Measurements from ENCODE around the gene TWF1. TPM values are rescaled to one million over a fixed set of nuclear protein-coding genes. Genes with fewer than 3 reads are reported as not detected.

The TWF1 gene
- total RNA-seq, 5 donors from 2014 or later (not counting 1 experiment from before 2014, with no cell fraction given), result 23.4 to 53.3 (median 29.4) TPM

GRCh38 chr12:43832463-43833168 lies 26.5 kb upstream of the TWF1 start:
- no peaks in the 10 kb centered on the region for H3K9me3 ChIP-seq
- no peaks in the 10 kb centered on the region for H3K9me3 Mint-ChIP-seq
- H3K27me3 Mint-ChIP-seq, result no peaks in the 10 kb centered on the region
- DNase-seq (peak in 1 of 35 experiments; percentile 44), ATAC-seq (replicated peaks in 1 of 4) (peak in 2 of 4 experiments; percentile 18 to 28)
- H3K4me1 Mint-ChIP-seq, result peaks cover 38 to 48% (median 44%) of the 10 kb centered on the region in 3 donors
- CTCF ChIA-PET, result interaction anchor here in 1 of 2 donors (0.6 to 1.5 kb wide), 5 partner anchors 16 to 1041 kb away, joined by 3 to 5 read pairs (median 3); partner anchors contain the start of genes IRAK4 and PUS7L
- no CpG with 5 or more reads among the region's 4 CpGs for WGBS (ENCODE audit: insufficient coverage)
- no peak overlapping the region for H3K4me3 ChIP-seq (ENCODE audit: control insufficient read depth in 1 of 2, extremely low read depth in 1 of 2, low read length in 1 of 2)
- H3K4me1 ChIP-seq (ENCODE audit: control insufficient read depth in 1 of 2, extremely low read depth in 1 of 2, insufficient read depth in 2 of 2, low read length in 2 of 2), result peaks cover 10 to 22% of the 10 kb centered on the region in 2 experiments
- peak overlapping the region; percentile 12 to 34 for H3K27ac Mint-ChIP-seq
- H3K4me3 Mint-ChIP-seq, result peak overlapping the region in 1 of 3 donors; percentile 25
- H3K36me3 ChIP-seq (ENCODE audit: control insufficient read depth in 2 of 2, extremely low read depth in 1 of 2, insufficient read depth in 1 of 2, low read length in 1 of 2), result no peaks in the 10 kb centered on the region
- no peak overlapping the region for H3K27ac ChIP-seq (ENCODE audit: low read length)
- H3K36me3 Mint-ChIP-seq, result no peaks in the 10 kb centered on the region
- POLR2A ChIA-PET, result interaction anchor here in 1 of 2 donors (0.7 to 1.0 kb wide), 2 partner anchors 8 to 26 kb away, joined by 3 to 7 read pairs; partner anchors contain the start of gene TWF1
- no peaks in the 10 kb centered on the region for H3K27me3 ChIP-seq (replicated peaks in 1 of 2; ENCODE audit: control insufficient read depth in 2 of 2, extremely low read depth in 1 of 2, insufficient read depth in 2 of 2, low read length in 1 of 2)

- Mint-ChIP-seq H3K36me3 (no peaks in the 10 kb centered on the region), H3K4me3 (no peak overlapping the region), H3K27ac (no peak overlapping the region), H3K9me3 (no peaks in the 10 kb centered on the region), H3K27me3 (peaks cover 0 to 2% of the 10 kb centered on the region in 2 donors), H3K4me1 (peaks cover 11 to 13% (median 11%) of the 10 kb centered on the region in 3 donors)
- no peak for ATAC-seq (replicated peaks in 1 of 4)
- Histone ChIP-seq H3K9me3 (no peaks in the 10 kb centered on the region), H3K4me3 (ENCODE audit: control insufficient read depth in 1 of 2, extremely low read depth in 1 of 2, low read length in 1 of 2) (no peak overlapping the region), H3K27me3 (replicated peaks in 1 of 2; ENCODE audit: control insufficient read depth in 2 of 2, extremely low read depth in 1 of 2, insufficient read depth in 2 of 2, low read length in 1 of 2) (no peaks in the 10 kb centered on the region), H3K27ac (ENCODE audit: low read length) (no peak overlapping the region), H3K36me3 (ENCODE audit: control insufficient read depth in 2 of 2, extremely low read depth in 1 of 2, insufficient read depth in 1 of 2, low read length in 1 of 2) (no peaks in the 10 kb centered on the region), H3K4me1 (ENCODE audit: control insufficient read depth in 1 of 2, extremely low read depth in 1 of 2, insufficient read depth in 2 of 2, low read length in 2 of 2) (peaks cover under 1 to 8% of the 10 kb centered on the region in 2 experiments)
- DNase-seq, result no peak
- CTCF ChIA-PET, result no interaction called here
- POLR2A ChIA-PET, result no interaction called here
- 83% methylated on average over 1 of the region's 1 CpG for WGBS (ENCODE audit: insufficient coverage)
Observed at GRCh38 chr12:43827093-43827492, 21.0 kb upstream of the TWF1 start.

GRCh38 chr12:43826681-43827080 lies 20.6 kb upstream of the TWF1 start:
- H3K9me3 Mint-ChIP-seq, result no peaks in the 10 kb centered on the region
- H3K27ac Mint-ChIP-seq, result no peak overlapping the region
- no peak overlapping the region for H3K27ac ChIP-seq (ENCODE audit: low read length)
- no peaks in the 10 kb centered on the region for H3K27me3 ChIP-seq (replicated peaks in 1 of 2; ENCODE audit: control insufficient read depth in 2 of 2, extremely low read depth in 1 of 2, insufficient read depth in 2 of 2, low read length in 1 of 2)
- no CpG with 5 or more reads among the region's 3 CpGs for WGBS (ENCODE audit: insufficient coverage)
- no peak overlapping the region for H3K4me3 ChIP-seq (ENCODE audit: control insufficient read depth in 1 of 2, extremely low read depth in 1 of 2, low read length in 1 of 2)
- H3K4me3 Mint-ChIP-seq, result no peak overlapping the region
- peaks cover 0 to 2% of the 10 kb centered on the region in 2 donors for H3K27me3 Mint-ChIP-seq
- H3K36me3 Mint-ChIP-seq, result no peaks in the 10 kb centered on the region
- no peak for DNase-seq
- H3K9me3 ChIP-seq, result no peaks in the 10 kb centered on the region
- ChIA-PET CTCF (no interaction called here), POLR2A (interaction anchor here in 1 of 2 donors (0.7 kb wide), 1 partner anchor 80 kb away, joined by 3 read pairs; no protein-coding TSS in a partner anchor)
- peaks cover 7 to 9% (median 7%) of the 10 kb centered on the region in 3 donors for H3K4me1 Mint-ChIP-seq
- H3K4me1 ChIP-seq (ENCODE audit: control insufficient read depth in 1 of 2, extremely low read depth in 1 of 2, insufficient read depth in 2 of 2, low read length in 2 of 2), result peaks cover 0 to 4% of the 10 kb centered on the region in 2 experiments
- no peaks in the 10 kb centered on the region for H3K36me3 ChIP-seq (ENCODE audit: control insufficient read depth in 2 of 2, extremely low read depth in 1 of 2, insufficient read depth in 1 of 2, low read length in 1 of 2)
- no peak for ATAC-seq (replicated peaks in 1 of 4)

- H3K4me1 Mint-ChIP-seq, result peaks cover 0 to 2% (median 0%) of the 10 kb centered on the region in 3 donors
- WGBS (ENCODE audit: insufficient coverage), result 95% methylated on average over 5 of the region's 8 CpGs
- no peaks in the 10 kb centered on the region for H3K27me3 ChIP-seq (replicated peaks in 1 of 2; ENCODE audit: control insufficient read depth in 2 of 2, extremely low read depth in 1 of 2, insufficient read depth in 2 of 2, low read length in 1 of 2)
- ChIA-PET POLR2A (interaction anchor here (0.5 kb wide), 2 partner anchors 9 to 42 kb away, joined by 3 read pairs; no protein-coding TSS in a partner anchor), CTCF (no interaction called here)
- H3K9me3 ChIP-seq, result no peaks in the 10 kb centered on the region
- H3K27ac ChIP-seq (ENCODE audit: low read length), result no peak overlapping the region
- H3K27ac Mint-ChIP-seq, result no peak overlapping the region
- H3K4me1 ChIP-seq (ENCODE audit: control insufficient read depth in 1 of 2, extremely low read depth in 1 of 2, insufficient read depth in 2 of 2, low read length in 2 of 2), result no peaks in the 10 kb centered on the region
- no peak overlapping the region for H3K4me3 Mint-ChIP-seq
- H3K9me3 Mint-ChIP-seq, result no peaks in the 10 kb centered on the region
- H3K27me3 Mint-ChIP-seq, result peaks cover 0 to 2% of the 10 kb centered on the region in 2 donors
- no peak overlapping the region for H3K4me3 ChIP-seq (ENCODE audit: control insufficient read depth in 1 of 2, extremely low read depth in 1 of 2, low read length in 1 of 2)
- no peaks in the 10 kb centered on the region for H3K36me3 Mint-ChIP-seq
- H3K36me3 ChIP-seq (ENCODE audit: control insufficient read depth in 2 of 2, extremely low read depth in 1 of 2, insufficient read depth in 1 of 2, low read length in 1 of 2), result no peaks in the 10 kb centered on the region
- ATAC-seq (replicated peaks in 1 of 4), result no peak
- DNase-seq, result no peak
Observed at GRCh38 chr12:43824207-43824775, 18.2 kb upstream of the TWF1 start.

- DNase-seq (no peak), ATAC-seq (replicated peaks in 1 of 4) (no peak)
- H3K27me3 Mint-ChIP-seq, result no peaks in the 10 kb centered on the region
- Histone ChIP-seq H3K36me3 (ENCODE audit: control insufficient read depth in 2 of 2, extremely low read depth in 1 of 2, insufficient read depth in 1 of 2, low read length in 1 of 2) (no peaks in the 10 kb centered on the region), H3K9me3 (no peaks in the 10 kb centered on the region), H3K4me1 (ENCODE audit: control insufficient read depth in 1 of 2, extremely low read depth in 1 of 2, insufficient read depth in 2 of 2, low read length in 2 of 2) (no peaks in the 10 kb centered on the region), H3K27ac (ENCODE audit: low read length) (no peak overlapping the region), H3K4me3 (ENCODE audit: control insufficient read depth in 1 of 2, extremely low read depth in 1 of 2, low read length in 1 of 2) (no peak overlapping the region), H3K27me3 (replicated peaks in 1 of 2; ENCODE audit: control insufficient read depth in 2 of 2, extremely low read depth in 1 of 2, insufficient read depth in 2 of 2, low read length in 1 of 2) (no peaks in the 10 kb centered on the region)
- H3K27ac Mint-ChIP-seq, result no peak overlapping the region
- ChIA-PET CTCF (interaction anchor here (0.6 to 0.8 kb wide), 3 partner anchors 17 to 371 kb away, joined by 3 read pairs; no protein-coding TSS in a partner anchor), POLR2A (interaction anchor here in 1 of 2 donors (1.0 kb wide), 1 partner anchor 31 kb away, joined by 3 read pairs; no protein-coding TSS in a partner anchor)
- WGBS (ENCODE audit: insufficient coverage), result 56% methylated on average over 2 of the region's 3 CpGs
- H3K4me3 Mint-ChIP-seq, result no peak overlapping the region
- H3K4me1 Mint-ChIP-seq, result peaks cover 3 to 31% (median 12%) of the 10 kb centered on the region in 3 donors
- H3K36me3 Mint-ChIP-seq, result no peaks in the 10 kb centered on the region
- H3K9me3 Mint-ChIP-seq, result no peaks in the 10 kb centered on the region
Observed at GRCh38 chr12:43816168-43816567, 10.1 kb upstream of the TWF1 start.

GRCh38 chr12:43815416-43815815 lies 9.3 kb upstream of the TWF1 start:
- POLR2A ChIA-PET, result interaction anchor here in 1 of 2 donors (1.0 kb wide), 1 partner anchor 30 kb away, joined by 3 read pairs; no protein-coding TSS in a partner anchor
- CTCF ChIA-PET, result interaction anchor here in 1 of 2 donors (1.0 kb wide), 1 partner anchor 67 kb away, joined by 3 read pairs; no protein-coding TSS in a partner anchor
- Histone ChIP-seq H3K27me3 (replicated peaks in 1 of 2; ENCODE audit: control insufficient read depth in 2 of 2, extremely low read depth in 1 of 2, insufficient read depth in 2 of 2, low read length in 1 of 2) (no peaks in the 10 kb centered on the region), H3K27ac (ENCODE audit: low read length) (no peak overlapping the region), H3K4me1 (ENCODE audit: control insufficient read depth in 1 of 2, extremely low read depth in 1 of 2, insufficient read depth in 2 of 2, low read length in 2 of 2) (no peaks in the 10 kb centered on the region), H3K4me3 (ENCODE audit: control insufficient read depth in 1 of 2, extremely low read depth in 1 of 2, low read length in 1 of 2) (no peak overlapping the region), H3K9me3 (no peaks in the 10 kb centered on the region), H3K36me3 (ENCODE audit: control insufficient read depth in 2 of 2, extremely low read depth in 1 of 2, insufficient read depth in 1 of 2, low read length in 1 of 2) (no peaks in the 10 kb centered on the region)
- H3K4me3 Mint-ChIP-seq, result no peak overlapping the region
- peaks cover 6 to 35% (median 15%) of the 10 kb centered on the region in 3 donors for H3K4me1 Mint-ChIP-seq
- DNase-seq (no peak), ATAC-seq (replicated peaks in 1 of 4) (no peak)
- H3K27ac Mint-ChIP-seq, result no peak overlapping the region
- H3K36me3 Mint-ChIP-seq, result no peaks in the 10 kb centered on the region
- WGBS (ENCODE audit: insufficient coverage), result 58% methylated on average over 3 of the region's 3 CpGs
- no peaks in the 10 kb centered on the region for H3K9me3 Mint-ChIP-seq
- no peaks in the 10 kb centered on the region for H3K27me3 Mint-ChIP-seq

Measured in T-cell (primary cell).